ENCODE measurements around the gene GATD1. TPM values are rescaled to one million over a fixed set of nuclear protein-coding genes. Genes with fewer than 3 reads are reported as not detected.

GATD1 gene
- total and polyA plus RNA-seq, 9 of the 15 experiments (the other 6 are each of a cell fraction or from before 2014, with no cell fraction given): 2.8 to 144 (median 36.9) TPM

GRCh38 chr11:826836-827145 lies 49.5 kb upstream of the GATD1 start:
- CTCF ChIA-PET (ENCODE audit: low intra/inter-chr PET ratio): no interaction called here
- H3K27ac ChIP-seq (ENCODE audit: extremely low read depth, low read depth, low read length): peak overlapping the region; percentile 85
- POLR2A ChIA-PET: interaction anchor here (0.6 to 0.9 kb wide), 2 partner anchors 14 to 738 kb away, joined by 3 read pairs; no protein-coding TSS in a partner anchor
- H3K9me3 ChIP-seq (replicated peaks; ENCODE audit: control insufficient read depth, insufficient read depth, low read depth, low read length): no peaks in the 10 kb centered on the region
- H3K27me3 ChIP-seq (ENCODE audit: control insufficient read depth in 2 of 2, insufficient read depth in 2 of 2, low read length in 2 of 2): no peaks in the 10 kb centered on the region
- no peaks in the 10 kb centered on the region for H4K20me1 ChIP-seq (replicated peaks; ENCODE audit: control insufficient read depth, insufficient read depth, low read length)
- peaks cover 5% of the 10 kb centered on the region for H3K9me1 ChIP-seq (ENCODE audit: control insufficient read depth, insufficient read depth, low read length)
- H3K79me2 ChIP-seq (ENCODE audit: control insufficient read depth, insufficient read depth, low read length): peaks cover 5% of the 10 kb centered on the region; the same call in 2 of the 3 replicates
- peak overlapping the region; percentile 95 for H2AFZ ChIP-seq (ENCODE audit: low read depth, low read length)
- H3K4me2 ChIP-seq (ENCODE audit: insufficient read depth, low read length): peak overlapping the region; percentile 80
- peak overlapping the region; percentile 52 for H3K4me3 ChIP-seq
- ATAC-seq: peak; percentile 60
- intact Hi-C loops (cut with micrococcal nuclease): no loop called here
- FAIRE-seq: no peak
- H3K36me3 ChIP-seq (ENCODE audit: control insufficient read depth, insufficient read depth, low read length): peaks cover 35% of the 10 kb centered on the region; the same call in 1 of the 3 replicates
- BruUV-seq (replicated peaks): no TSS peak
- in situ Hi-C loops (cut with MboI): no loop called here
- DNase-seq (ENCODE audit: extremely low read depth in 1 of 4, low spot score in 3 of 4): peak in 2 of 4 experiments; percentile 46 to 57
- 0 out of 2 replicates have a peak, but pooled peaks have one; percentile 5 for TF ChIP-seq POLR2H (tag; IDR thresholded peaks at IDR 0.05; ENCODE audit: low read depth)
- 0 out of 2 replicates have a peak, but pooled peaks have one; percentile 2 for TF ChIP-seq DPF2 (IDR thresholded peaks at IDR 0.05)
- TF ChIP-seq KDM2B (CRISPR knock-in tag; IDR thresholded peaks at IDR 0.05): 0 out of 2 replicates have a peak, but pooled peaks have one; percentile 34
- TF ChIP-seq PHF8 (IDR thresholded peaks at IDR 0.05; ENCODE audit: borderline replicate concordance, low read length): no peak
- no peak for TF ChIP-seq ZNF551 (CRISPR knock-in tag; IDR thresholded peaks at IDR 0.05)
- TF ChIP-seq KAT8 (IDR thresholded peaks at IDR 0.05; ENCODE audit: low read depth): no peak
- TF ChIP-seq POLR2G (IDR thresholded peaks at IDR 0.05; ENCODE audit: low read depth, low read length): no peak
- no peak for TF ChIP-seq HDAC1 (IDR thresholded peaks at IDR 0.05)
- peak; percentile 50; the same call in 1 of the 2 replicates for TF ChIP-seq CEBPG (CRISPR knock-in tag; IDR thresholded peaks at IDR 0.05)
- peak in 1 of 2 experiments; percentile 45; a peak in 2 of 4 replicates for TF ChIP-seq CEBPG (tag; conservative IDR thresholded peaks at IDR 0.05 in 1 of 2, IDR thresholded peaks at IDR 0.05 in 1 of 2)
- no peak for TF ChIP-seq ZNF830 (CRISPR knock-in tag; IDR thresholded peaks at IDR 0.05)
- no peak for TF ChIP-seq ZNF277 (CRISPR knock-in tag; IDR thresholded peaks at IDR 0.05; ENCODE audit: borderline replicate concordance)
- TF ChIP-seq FOXK2 (conservative IDR thresholded peaks at IDR 0.05 in 1 of 2, IDR thresholded peaks at IDR 0.05 in 1 of 2; ENCODE audit: low read depth in 2 of 2): no peak
- no peak for TF ChIP-seq FOS (IDR thresholded peaks at IDR 0.05; ENCODE audit: extremely low read depth, insufficient read length)
- peaks cover 24 to 93% of the 10 kb centered on the region in 2 experiments for H3K4me1 ChIP-seq (replicated peaks in 1 of 2; ENCODE audit: control insufficient read depth in 2 of 2, insufficient read depth in 2 of 2, low read length in 2 of 2)
- 1% methylated on average over 19 of the region's 22 CpGs for WGBS (ENCODE audit: insufficient coverage, low coverage, missing lambda C conversion rate)
- peak overlapping the region; percentile 75 to 94 for H3K9ac ChIP-seq (ENCODE audit: insufficient read depth in 1 of 2, low read depth in 2 of 2, low read length in 2 of 2)

Data from K562 (cell line).